Measurements from ENCODE around the gene SCAMP4.

SCAMP4 gene

DNA sequence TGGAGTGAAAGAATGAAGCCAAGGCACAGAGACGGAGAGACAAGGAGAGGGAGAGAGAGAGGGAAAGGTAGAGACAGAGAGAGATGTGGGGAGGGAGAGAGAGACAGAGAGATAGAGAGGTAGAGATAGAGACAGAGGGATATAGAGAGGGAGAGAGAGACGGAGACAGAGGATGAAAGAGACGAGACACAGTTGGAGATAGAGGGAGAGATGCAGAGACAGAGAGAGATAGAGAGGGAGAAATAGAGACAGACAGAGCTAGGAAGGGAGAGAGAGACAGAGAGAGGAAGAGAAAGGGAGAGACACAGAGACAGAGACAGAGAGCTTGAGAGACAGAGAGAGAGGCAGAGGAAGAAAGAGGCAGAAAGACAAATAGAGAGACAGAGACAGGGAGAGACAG, 31.2 kb downstream of the SCAMP4 start:
- DNase-seq, result no peak

GRCh38 chr19:1936916-1937610, 31.9 kb downstream of the SCAMP4 start:
- no peak for DNase-seq

- no peak for DNase-seq
These were observed 32.9 kb downstream of the SCAMP4 start for GRCh38 chr19:1938071-1938470.

DNA sequence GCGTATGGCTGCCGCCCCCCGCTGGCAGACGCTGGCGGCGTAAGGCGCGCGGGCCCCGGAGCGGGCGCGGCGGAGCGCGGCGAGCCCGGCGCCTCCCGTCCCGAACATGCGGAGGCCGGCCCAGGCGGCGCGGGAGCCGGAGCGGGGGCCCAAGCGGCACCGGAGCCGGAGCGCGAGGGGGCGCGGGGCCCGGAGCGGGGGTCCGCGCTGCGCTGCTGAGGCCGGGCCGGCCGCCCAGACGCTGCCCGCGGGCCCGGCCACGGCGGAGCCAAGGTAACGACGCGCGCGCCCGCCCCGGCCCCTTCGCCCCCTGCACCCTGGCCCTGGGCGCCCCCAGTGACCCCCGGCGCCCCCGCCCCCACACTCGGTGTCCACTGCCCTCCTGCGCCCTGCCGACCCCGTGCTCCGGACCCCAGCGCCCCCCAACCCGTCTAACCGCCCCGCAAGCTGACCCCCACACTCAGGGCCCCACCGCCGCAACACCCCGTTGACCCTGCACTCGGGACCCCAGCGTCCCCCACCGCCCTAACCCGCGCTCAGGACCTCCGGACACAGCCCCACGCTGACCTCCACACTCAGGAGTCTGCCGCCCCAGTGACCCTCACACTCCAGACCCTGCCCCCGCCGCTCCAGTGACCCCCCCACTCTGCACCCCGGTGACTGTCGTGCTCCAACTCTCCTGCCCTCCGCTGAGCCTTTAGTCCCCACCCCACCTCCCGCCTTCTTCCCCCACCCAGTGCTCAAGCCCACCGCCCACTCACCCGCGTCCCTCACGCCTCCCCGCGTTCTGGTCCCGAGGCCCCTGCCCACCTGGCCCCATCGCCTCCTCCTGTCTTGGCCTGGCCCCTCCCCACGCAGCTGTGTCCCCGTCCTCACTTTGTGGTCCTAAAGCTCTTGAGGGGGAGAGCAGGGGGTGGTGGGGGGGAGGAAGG, 36.2 kb downstream of the SCAMP4 start, which contains the start of gene CSNK1G2:
TSS of gene CSNK1G2 (plus strand) at position 27 of the 932 bp plus-strand sequence. CDS start 28,601 bp downstream, outside the sequence.
- DNase-seq, result peak in 4 of 51 donors; percentile 25 to 50 (median 34)

- peak in 41 of 51 donors; percentile 11 to 67 (median 48) for DNase-seq
These were observed 37.1 kb downstream of the SCAMP4 start for GRCh38 chr19:1942078-1942933.

DNA sequence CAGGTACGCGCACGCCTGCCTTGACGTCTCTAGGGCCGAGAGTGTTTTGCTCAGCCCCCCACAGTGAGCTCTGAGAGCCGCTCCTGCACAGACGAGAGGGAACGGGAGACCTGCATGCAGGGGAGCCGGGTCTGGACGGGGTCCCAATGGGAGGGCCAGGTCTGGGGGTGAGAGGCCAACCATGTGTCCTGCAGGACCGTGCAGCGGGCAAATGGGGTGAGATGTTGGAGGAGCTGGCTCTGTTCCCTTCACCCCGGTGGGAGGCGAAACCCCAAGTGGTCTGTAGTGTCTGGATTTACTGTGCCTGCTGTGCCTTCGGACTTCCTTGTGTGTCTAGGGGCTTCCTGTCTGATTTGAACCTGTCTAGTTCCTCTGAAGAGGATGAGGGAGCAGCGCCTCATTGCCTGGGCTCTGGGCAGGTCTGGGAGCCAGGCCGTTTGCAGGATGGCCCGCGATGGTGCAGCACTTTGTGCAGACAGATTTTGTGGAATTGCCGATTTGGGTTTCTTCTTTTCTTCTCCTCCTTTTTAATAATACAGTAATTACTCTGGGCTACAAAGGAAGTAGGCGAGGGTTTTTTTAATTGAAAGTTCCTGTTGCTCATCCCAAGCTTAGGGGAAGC, 37.8 kb downstream of the SCAMP4 start:
- peak in 2 of 51 donors; percentile 18 to 36 for DNase-seq

GRCh38 chr19:1943661-1944087, 38.5 kb downstream of the SCAMP4 start:
- no peak for DNase-seq

- no peak for DNase-seq
These were observed 39.1 kb downstream of the SCAMP4 start for GRCh38 chr19:1944088-1944915.

DNA sequence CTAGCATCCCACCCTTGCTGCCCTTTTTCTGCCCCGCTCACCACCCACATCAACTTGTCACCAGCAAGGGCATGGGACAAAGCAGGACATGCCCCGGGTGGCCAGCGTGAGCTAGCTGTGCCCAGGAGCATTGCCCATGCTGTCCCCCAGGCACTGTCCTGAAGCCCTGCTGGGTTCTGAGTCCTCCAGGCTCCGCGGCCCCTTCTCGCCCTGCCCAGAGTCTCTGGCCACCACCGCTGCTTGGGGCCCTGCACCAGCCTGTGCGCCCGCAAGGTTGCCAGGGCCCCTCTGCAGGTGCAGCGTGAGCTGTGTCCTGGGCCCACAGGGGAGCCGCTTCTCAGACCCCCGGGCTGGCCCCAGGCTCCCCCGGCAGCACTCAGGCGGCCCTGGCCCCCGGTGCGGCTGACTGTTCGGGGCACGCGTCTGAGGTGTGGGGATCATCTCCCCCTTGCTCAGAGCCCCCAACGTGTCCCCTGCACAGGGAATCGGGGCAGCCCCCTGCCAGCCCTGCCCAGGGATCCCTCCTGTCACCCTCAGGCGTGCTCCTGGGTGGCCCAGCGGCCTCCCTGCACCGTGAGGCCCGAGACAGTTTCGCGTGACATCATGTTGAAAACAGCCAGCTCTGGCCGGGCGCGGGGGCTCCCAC, 39.8 kb downstream of the SCAMP4 start:
- DNase-seq, result no peak

DNA sequence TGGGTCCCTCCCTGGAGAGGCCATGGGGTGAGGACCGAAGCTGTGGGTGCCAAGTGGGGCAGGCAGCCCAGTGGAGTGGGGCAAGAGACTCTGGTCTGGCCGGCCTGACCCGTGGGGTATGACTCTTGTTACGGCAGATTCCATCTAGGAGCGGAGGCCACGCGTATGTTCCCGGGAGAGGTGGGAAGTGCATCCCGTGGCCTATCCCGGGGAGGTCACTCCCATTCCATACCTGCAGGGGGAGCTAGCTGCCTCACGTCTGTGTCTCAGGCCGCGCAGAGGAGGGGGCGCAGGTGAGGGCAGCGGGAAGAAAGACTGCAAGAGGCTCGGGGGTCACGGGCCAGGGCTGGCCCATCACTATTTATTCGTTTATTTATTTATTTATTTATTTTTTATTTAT, 40.7 kb downstream of the SCAMP4 start:
- DNase-seq, result peak in 6 of 51 donors; percentile 10 to 27 (median 16)

DNA sequence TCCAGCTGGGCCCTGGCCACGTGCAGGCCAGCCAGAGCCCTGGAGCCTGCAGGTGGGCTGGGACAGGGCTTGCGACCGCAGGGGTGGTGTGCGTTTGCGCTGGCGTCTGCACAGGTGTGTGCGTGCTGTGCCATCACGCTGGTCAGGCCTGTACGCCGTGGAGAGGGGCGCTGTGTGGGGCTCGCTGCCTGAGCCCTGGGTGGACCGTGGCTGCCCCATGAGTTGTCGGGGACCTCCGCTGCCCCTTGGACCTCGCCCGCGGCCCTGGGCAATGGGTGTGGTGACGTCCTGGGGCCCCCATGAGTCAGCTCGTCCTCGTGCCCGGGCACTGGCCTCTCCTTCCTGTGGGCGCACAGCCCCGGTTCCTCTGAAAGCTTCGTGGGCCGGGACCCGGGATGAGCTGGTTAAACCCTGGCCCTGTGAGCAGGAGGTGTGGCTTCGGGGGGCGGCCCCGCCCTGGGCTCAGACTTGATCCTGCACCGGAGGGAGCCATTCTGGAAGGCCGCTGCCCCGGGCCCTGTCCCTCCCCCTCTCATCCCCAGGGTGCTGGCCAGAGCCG, 42.5 kb downstream of the SCAMP4 start:
- DNase-seq, result no peak

DNA sequence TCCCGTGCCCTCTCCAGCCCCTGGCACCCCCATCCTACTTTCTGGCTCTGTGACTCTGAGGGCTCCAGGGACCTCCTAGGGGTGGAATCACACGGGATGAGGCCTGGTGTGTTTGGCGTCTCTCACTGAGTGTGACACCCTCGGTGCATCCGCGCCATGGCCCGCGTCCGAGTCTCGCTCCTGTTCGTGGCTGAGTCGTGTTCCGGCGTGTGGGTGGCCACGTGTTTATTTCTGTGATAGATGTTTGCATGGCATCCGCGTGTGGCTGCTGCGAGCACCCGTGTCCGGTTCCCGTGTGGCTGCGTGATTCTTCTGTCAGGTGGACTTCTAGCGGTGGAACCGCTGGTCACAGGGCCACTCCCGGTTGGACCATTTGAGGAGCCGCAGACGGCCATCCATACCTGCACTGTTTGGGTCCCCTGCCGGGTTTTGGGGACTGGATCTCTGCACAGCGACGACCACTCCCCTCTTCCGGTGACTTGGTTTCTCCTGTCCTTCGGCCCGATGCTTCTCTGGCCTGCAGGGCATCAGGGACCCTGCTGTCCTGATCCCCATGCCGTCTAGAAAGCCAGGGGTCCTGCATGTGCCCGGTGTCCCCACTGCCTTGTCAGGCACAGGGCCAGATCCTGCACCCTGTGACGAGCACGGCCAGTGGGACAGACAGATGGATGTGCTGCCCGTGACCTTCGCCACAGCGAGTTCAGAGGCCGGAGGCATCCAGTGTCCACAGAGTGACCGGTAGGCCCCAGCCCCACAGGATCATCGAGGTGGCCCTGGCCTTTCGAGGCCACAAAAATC, 44.3 kb downstream of the SCAMP4 start:
- no peak for DNase-seq

DNA sequence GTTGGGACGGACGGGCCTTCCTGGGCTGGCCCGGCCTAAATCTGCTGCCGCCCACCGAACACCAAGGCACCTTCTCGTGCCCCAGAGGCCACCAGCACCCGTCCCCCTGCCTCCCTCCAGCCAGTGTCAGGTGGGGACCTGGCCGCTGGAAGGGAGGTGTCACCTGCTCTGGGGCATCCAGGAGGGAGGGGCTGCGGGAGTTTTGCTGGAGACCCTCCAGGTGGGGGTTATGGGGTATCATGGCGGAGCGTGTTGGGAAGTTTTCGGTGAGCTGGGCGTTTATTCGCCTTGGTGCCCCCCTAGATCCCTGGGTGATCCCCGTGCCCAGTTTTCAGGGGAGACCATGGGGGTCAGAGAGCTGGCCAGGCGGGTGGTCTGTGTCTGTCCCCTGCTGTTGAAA, 45.4 kb downstream of the SCAMP4 start:
- DNase-seq, result no peak

GRCh38 chr19:1952635-1953034, 47.4 kb downstream of the SCAMP4 start:
- DNase-seq, result no peak

DNA sequence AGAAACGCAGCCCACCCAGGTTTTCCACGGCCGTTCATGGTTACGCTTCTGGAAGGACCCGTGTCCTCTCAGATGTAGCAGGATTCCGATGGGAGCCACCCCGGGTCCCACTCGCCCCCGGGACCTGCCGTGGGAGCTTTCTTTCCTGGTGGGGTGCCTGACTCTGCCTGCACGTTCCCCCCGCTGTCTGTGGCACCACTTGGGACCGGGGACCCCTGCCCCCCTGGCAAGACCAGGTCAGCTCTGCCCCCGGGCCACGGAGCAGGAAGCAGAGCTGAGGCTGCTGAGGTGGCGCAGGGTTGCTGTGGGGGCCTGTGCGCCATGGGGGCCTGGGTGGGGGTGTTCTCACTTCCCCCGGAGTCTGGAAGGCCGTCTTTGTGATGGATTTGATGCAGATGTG, 47.8 kb downstream of the SCAMP4 start:
- DNase-seq, result no peak

GRCh38 chr19:1953441-1954094, 48.4 kb downstream of the SCAMP4 start:
- DNase-seq, result no peak

- no peak for DNase-seq
These were observed 49.3 kb downstream of the SCAMP4 start for GRCh38 chr19:1954532-1954933.

Measured in hypothalamus (tissue), 51 donors.